Spleen (tissue), 7 donors: ENCODE measurements around the gene ADGRE2.
"Not testable (repeated sequence)": the region's sequence is repeated elsewhere in the genome, so short reads cannot be mapped to it uniquely, and the experiment has no call there.

Source experiments
- CTCF ChIP-seq, 11 experiments: fragments of 200-600 bp in 7 of 11; fragments of 450-650 bp in 4 of 11; sonication (generic) in 4 of 11; IDR thresholded peaks in 8 of 11; conservative IDR thresholded peaks in 3 of 11; 1 replicate in 7 of 11; 2 replicates in 4 of 11; pipeline versions ENCODE4 v1.4.0 to v1.8.0; 2016 to 2021; ENCODE audit warnings: antibody characterized with exemption in 11 of 11, inconsistent platforms in 4 of 11, mild to moderate bottlenecking in 1 of 11
- POLR2AphosphoS5 ChIP-seq, 3 donors: sonication (generic); formaldehyde crosslinking; IDR thresholded peaks; one replicate each; pipeline ENCODE4 v1.5.1; 2017; ENCODE audit warnings: antibody characterized with exemption in 3 of 3
- donor health status: DM: no; HTN: no; CAD: no; lungs with moderate emphysema.
- donor health status: DM: no; HTN: no; CAD: no.
- donor health status: DM: no; HTN: no; CAD: no.

GRCh38 chr19:14792250-14792649 lies 13.9 kb upstream of the ADGRE2 start:
- not testable (repeated sequence) for TF ChIP-seq CTCF (IDR thresholded peaks at IDR 0.05 in 8 of 11, conservative IDR thresholded peaks at IDR 0.05 in 3 of 11); POLR2AphosphoS5 (IDR thresholded peaks at IDR 0.05)
